ENCODE data around the gene KRCC1. TPM values are rescaled to one million over a fixed set of nuclear protein-coding genes. Genes with fewer than 3 reads are reported as not detected.

The KRCC1 gene
- total and polyA plus RNA-seq, 10 donors = 20.4 to 42.3 (median 27.8) TPM

- intact Hi-C loops (cut with DNase I; ENCODE audit: low total_unique reads) = no loop called here
- 69 to 91% (median 78%) methylated on average over 2 of the region's 2 CpGs for WGBS, 5 donors
- no peak overlapping the region for H3K27ac ChIP-seq
- no peak for TF ChIP-seq CTCF (IDR thresholded peaks at IDR 0.05 in 8 of 11, conservative IDR thresholded peaks at IDR 0.05 in 3 of 11)
- TF ChIP-seq POLR2AphosphoS5 (IDR thresholded peaks at IDR 0.05) = no peak
- no peak for TF ChIP-seq POLR2A (IDR thresholded peaks at IDR 0.05)
- H3K27me3 ChIP-seq (replicated peaks in 1 of 7) = no peaks in the 10 kb centered on the region
- H3K9me3 ChIP-seq = no peaks in the 10 kb centered on the region
- no peak overlapping the region for H3K4me3 ChIP-seq
- no peak for DNase-seq
- H3K36me3 ChIP-seq = no peaks in the 10 kb centered on the region
- no peaks in the 10 kb centered on the region for H3K4me1 ChIP-seq
These were observed 25.0 kb upstream of the KRCC1 start for GRCh38 chr2:88080545-88080944.

DNA sequence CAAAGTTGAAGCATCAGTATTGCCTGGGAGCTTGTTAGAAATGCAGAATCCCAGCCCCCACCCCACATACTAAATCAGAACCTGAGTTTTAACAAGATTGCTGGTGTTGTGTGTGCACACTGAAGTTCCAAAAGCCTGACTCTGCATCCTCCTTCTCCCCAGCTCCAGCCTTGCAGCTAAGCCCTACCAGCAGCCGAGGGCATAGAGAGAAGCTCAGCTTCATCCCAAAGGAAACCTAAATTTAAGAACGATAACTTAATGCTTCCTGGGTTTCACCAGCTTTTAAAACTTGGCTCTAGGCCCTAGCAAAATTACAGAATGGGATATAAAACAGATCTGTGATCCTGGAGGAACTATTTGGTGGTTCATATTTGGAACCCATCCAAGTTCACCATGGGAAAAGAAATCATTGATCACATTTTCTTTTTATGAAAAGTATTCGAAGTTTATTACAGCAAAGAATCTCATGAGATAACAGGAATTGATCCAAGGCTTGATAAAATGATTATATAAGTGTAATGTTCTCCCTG lies 23.1 kb upstream of the KRCC1 start:
- no peak for DNase-seq
- Histone ChIP-seq H3K4me3 (no peak overlapping the region), H3K4me1 (no peaks in the 10 kb centered on the region), H3K27me3 (replicated peaks in 1 of 7) (no peaks in the 10 kb centered on the region), H3K36me3 (no peaks in the 10 kb centered on the region), H3K27ac (no peak overlapping the region), H3K9me3 (no peaks in the 10 kb centered on the region)
- WGBS, 5 donors = 49 to 73% (median 56%) methylated on average over 3 of the region's 3 CpGs
- intact Hi-C loops (cut with DNase I; ENCODE audit: low total_unique reads) = no loop called here
- TF ChIP-seq POLR2AphosphoS5 (IDR thresholded peaks at IDR 0.05) (no peak), CTCF (IDR thresholded peaks at IDR 0.05 in 8 of 11, conservative IDR thresholded peaks at IDR 0.05 in 3 of 11) (no peak), POLR2A (IDR thresholded peaks at IDR 0.05) (no peak)

GRCh38 chr2:88077080-88077479 lies 21.5 kb upstream of the KRCC1 start:
- H3K4me1 ChIP-seq = no peaks in the 10 kb centered on the region
- TF ChIP-seq POLR2A (IDR thresholded peaks at IDR 0.05) (no peak), CTCF (IDR thresholded peaks at IDR 0.05 in 8 of 11, conservative IDR thresholded peaks at IDR 0.05 in 3 of 11) (no peak), POLR2AphosphoS5 (IDR thresholded peaks at IDR 0.05) (no peak)
- peaks cover 0 to 3% (median 0%) of the 10 kb centered on the region in 7 donors for H3K27me3 ChIP-seq (replicated peaks in 1 of 7)
- 81 to 91% (median 88%) methylated on average over 8 of the region's 8 CpGs for WGBS, 5 donors
- no peak overlapping the region for H3K27ac ChIP-seq
- no peaks in the 10 kb centered on the region for H3K9me3 ChIP-seq
- no peaks in the 10 kb centered on the region for H3K36me3 ChIP-seq
- intact Hi-C loops (cut with DNase I; ENCODE audit: low total_unique reads) = no loop called here
- no peak for DNase-seq
- no peak overlapping the region for H3K4me3 ChIP-seq

DNA sequence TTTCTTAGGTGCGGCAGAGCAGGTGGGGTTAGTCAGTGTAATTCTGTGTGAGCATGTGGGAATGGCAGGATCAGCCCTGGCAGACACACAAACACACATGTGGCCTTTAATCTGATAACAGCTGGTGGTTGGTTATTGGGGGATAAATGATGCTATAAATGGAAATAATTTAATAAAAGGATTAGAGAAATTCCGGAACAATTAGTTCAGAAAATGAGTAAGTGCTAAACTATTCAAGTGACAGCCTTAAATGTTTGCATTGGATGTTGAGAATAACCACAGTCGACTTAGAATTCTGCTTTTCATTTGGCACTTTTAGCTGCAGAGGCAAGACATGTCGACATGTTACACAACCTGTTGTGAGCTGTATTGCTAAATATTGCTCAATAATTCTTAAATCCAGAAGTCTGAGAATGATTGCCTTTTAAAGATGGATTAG lies 19.3 kb upstream of the KRCC1 start:
- H3K27ac ChIP-seq = no peak overlapping the region
- 56 to 90% (median 77%) methylated on average over 4 of the region's 4 CpGs for WGBS, 5 donors
- TF ChIP-seq POLR2AphosphoS5 (IDR thresholded peaks at IDR 0.05) = no peak
- TF ChIP-seq CTCF (IDR thresholded peaks at IDR 0.05 in 8 of 11, conservative IDR thresholded peaks at IDR 0.05 in 3 of 11) = no peak
- no peak for TF ChIP-seq POLR2A (IDR thresholded peaks at IDR 0.05)
- no peaks in the 10 kb centered on the region for H3K36me3 ChIP-seq
- DNase-seq = no peak
- no peak overlapping the region for H3K4me3 ChIP-seq
- peaks cover 0 to 3% (median 0%) of the 10 kb centered on the region in 7 donors for H3K27me3 ChIP-seq (replicated peaks in 1 of 7)
- no peaks in the 10 kb centered on the region for H3K4me1 ChIP-seq
- intact Hi-C loops (cut with DNase I; ENCODE audit: low total_unique reads) = no loop called here
- H3K9me3 ChIP-seq = no peaks in the 10 kb centered on the region
